Measurements from ENCODE around the gene STIMATE. TPM values are rescaled to one million over a fixed set of nuclear protein-coding genes. Genes with fewer than 3 reads are reported as not detected.

STIMATE gene
- total RNA-seq, 1 donor from 2014 or later, result 12.1 TPM

- FAIRE-seq, result no peak
These were observed 75.0 kb downstream of the STIMATE start for GRCh38 chr3:52822363-52822762.

DNA sequence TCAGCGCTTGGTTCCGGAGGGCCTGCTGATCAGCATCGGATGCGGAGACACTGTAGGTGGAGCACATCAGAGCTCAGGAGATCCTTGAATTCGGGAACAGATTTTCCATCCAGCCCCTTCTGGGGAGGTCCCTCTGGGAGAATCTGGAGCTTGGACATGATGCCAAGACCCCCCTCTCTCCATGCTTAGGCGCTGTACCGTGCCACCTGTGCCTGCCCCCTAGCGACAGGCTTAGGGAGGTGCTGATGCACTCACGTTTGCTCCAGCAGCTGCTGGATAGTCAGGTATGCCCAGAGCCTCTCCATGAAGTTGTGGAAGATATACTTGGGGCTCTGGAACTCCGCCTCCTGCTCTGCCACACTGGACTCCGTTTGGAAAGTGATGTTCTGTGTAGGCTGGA is 76.6 kb downstream of the STIMATE start:
- no peak overlapping the region for H3K27ac Mint-ChIP-seq (ENCODE audit: unreplicated experiment)
- H3K36me3 Mint-ChIP-seq (ENCODE audit: low read depth, unreplicated experiment), result peaks cover 2% of the 10 kb centered on the region
- Histone ChIP-seq H3K27ac (ENCODE audit: low read depth, low read length) (no peak overlapping the region), H3K79me2 (ENCODE audit: insufficient read depth, low read length) (no peaks in the 10 kb centered on the region), H3K27me3 (ENCODE audit: insufficient read depth, low read length) (no peaks in the 10 kb centered on the region), H3K4me2 (ENCODE audit: low read length) (no peak overlapping the region), H3K4me1 (ENCODE audit: insufficient read depth, low read length) (no peaks in the 10 kb centered on the region), H4K20me1 (ENCODE audit: insufficient read depth, low read length) (no peaks in the 10 kb centered on the region), H3K9me3 (ENCODE audit: insufficient read depth, low read depth, low read length) (no peaks in the 10 kb centered on the region), H2AFZ (ENCODE audit: low read depth, low read length) (no peak overlapping the region), H3K36me3 (ENCODE audit: insufficient read depth, low read length) (no peaks in the 10 kb centered on the region), H3K9ac (ENCODE audit: low read length) (no peak overlapping the region), H3K4me3 (ENCODE audit: insufficient read depth, low read depth, low read length) (no peak overlapping the region)
- DNase-seq (ENCODE audit: low read depth), result no peak
- peaks cover 4% of the 10 kb centered on the region for H3K4me1 Mint-ChIP-seq (ENCODE audit: low read depth, unreplicated experiment)
- TF ChIP-seq EZH2 (IDR thresholded peaks at IDR 0.05; ENCODE audit: insufficient read depth, low read length) (no peak), CTCF (IDR thresholded peaks at IDR 0.05; ENCODE audit: insufficient read depth, low read depth, low read length) (peak; percentile 36)
- peaks cover 15% of the 10 kb centered on the region for H3K27me3 Mint-ChIP-seq (ENCODE audit: low read depth, unreplicated experiment)
- H3K4me3 Mint-ChIP-seq (ENCODE audit: unreplicated experiment), result no peak overlapping the region
- FAIRE-seq, result no peak
- H3K9me3 Mint-ChIP-seq (ENCODE audit: unreplicated experiment), result peaks cover 3% of the 10 kb centered on the region

More at GRCh38 chr3:52822363-52822762, 75.0 kb downstream of the STIMATE start:
- H3K36me3 ChIP-seq (ENCODE audit: insufficient read depth, low read length), result no peaks in the 10 kb centered on the region
- H3K79me2 ChIP-seq (ENCODE audit: insufficient read depth, low read length), result no peaks in the 10 kb centered on the region
- H3K4me1 ChIP-seq (ENCODE audit: insufficient read depth, low read length), result no peaks in the 10 kb centered on the region
- no peak overlapping the region for H3K27ac Mint-ChIP-seq (ENCODE audit: unreplicated experiment)
- DNase-seq (ENCODE audit: low read depth), result no peak
- no peak overlapping the region for H3K9ac ChIP-seq (ENCODE audit: low read length)
- H3K9me3 ChIP-seq (ENCODE audit: insufficient read depth, low read depth, low read length), result no peaks in the 10 kb centered on the region
- H3K36me3 Mint-ChIP-seq (ENCODE audit: low read depth, unreplicated experiment), result peaks cover 2% of the 10 kb centered on the region
- no peak overlapping the region for H3K27ac ChIP-seq (ENCODE audit: low read depth, low read length)
- H3K4me3 Mint-ChIP-seq (ENCODE audit: unreplicated experiment), result no peak overlapping the region
- H2AFZ ChIP-seq (ENCODE audit: low read depth, low read length), result no peak overlapping the region
- TF ChIP-seq EZH2 (IDR thresholded peaks at IDR 0.05; ENCODE audit: insufficient read depth, low read length), result no peak
- no peak for TF ChIP-seq CTCF (IDR thresholded peaks at IDR 0.05; ENCODE audit: insufficient read depth, low read depth, low read length)
- H3K9me3 Mint-ChIP-seq (ENCODE audit: unreplicated experiment), result peaks cover 3% of the 10 kb centered on the region
- no peak overlapping the region for H3K4me3 ChIP-seq (ENCODE audit: insufficient read depth, low read depth, low read length)
- H3K4me1 Mint-ChIP-seq (ENCODE audit: low read depth, unreplicated experiment), result peaks cover 7% of the 10 kb centered on the region
- H4K20me1 ChIP-seq (ENCODE audit: insufficient read depth, low read length), result no peaks in the 10 kb centered on the region
- no peak overlapping the region for H3K4me2 ChIP-seq (ENCODE audit: low read length)
- peaks cover 9% of the 10 kb centered on the region for H3K27me3 Mint-ChIP-seq (ENCODE audit: low read depth, unreplicated experiment)
- no peaks in the 10 kb centered on the region for H3K27me3 ChIP-seq (ENCODE audit: insufficient read depth, low read length)

DNA sequence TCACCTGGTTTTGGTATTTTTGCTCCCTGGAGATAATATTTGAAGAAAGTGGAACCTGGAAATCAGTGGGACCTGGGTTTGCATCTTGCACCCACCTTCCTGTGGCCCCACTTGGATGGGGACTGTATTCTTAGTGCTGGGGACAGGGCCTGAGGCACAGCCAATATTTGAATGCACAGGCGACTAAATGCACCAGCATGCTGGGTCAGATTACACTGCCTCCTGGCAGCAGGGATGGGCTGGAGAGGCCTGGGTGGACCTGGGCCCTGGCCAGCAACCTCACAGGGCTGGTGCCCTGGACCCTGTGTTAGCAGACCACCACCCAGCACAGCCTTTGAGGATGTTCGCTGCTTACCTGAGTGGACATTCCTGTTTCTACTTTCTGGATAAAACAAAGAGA is 77.4 kb downstream of the STIMATE start:
- Histone ChIP-seq H3K9ac (ENCODE audit: low read length) (no peak overlapping the region), H3K9me3 (ENCODE audit: insufficient read depth, low read depth, low read length) (no peaks in the 10 kb centered on the region), H3K27me3 (ENCODE audit: insufficient read depth, low read length) (no peaks in the 10 kb centered on the region), H3K79me2 (ENCODE audit: insufficient read depth, low read length) (no peaks in the 10 kb centered on the region), H3K4me2 (ENCODE audit: low read length) (no peak overlapping the region), H3K27ac (ENCODE audit: low read depth, low read length) (no peak overlapping the region), H2AFZ (ENCODE audit: low read depth, low read length) (no peak overlapping the region), H3K4me1 (ENCODE audit: insufficient read depth, low read length) (no peaks in the 10 kb centered on the region), H4K20me1 (ENCODE audit: insufficient read depth, low read length) (no peaks in the 10 kb centered on the region), H3K36me3 (ENCODE audit: insufficient read depth, low read length) (no peaks in the 10 kb centered on the region), H3K4me3 (ENCODE audit: insufficient read depth, low read depth, low read length) (no peak overlapping the region)
- peaks cover 14% of the 10 kb centered on the region for H3K27me3 Mint-ChIP-seq (ENCODE audit: low read depth, unreplicated experiment)
- peaks cover under 1% of the 10 kb centered on the region for H3K36me3 Mint-ChIP-seq (ENCODE audit: low read depth, unreplicated experiment)
- H3K4me1 Mint-ChIP-seq (ENCODE audit: low read depth, unreplicated experiment), result peaks cover 4% of the 10 kb centered on the region
- H3K4me3 Mint-ChIP-seq (ENCODE audit: unreplicated experiment), result no peak overlapping the region
- no peak for FAIRE-seq
- no peak for DNase-seq (ENCODE audit: low read depth)
- peaks cover 2% of the 10 kb centered on the region for H3K9me3 Mint-ChIP-seq (ENCODE audit: unreplicated experiment)
- H3K27ac Mint-ChIP-seq (ENCODE audit: unreplicated experiment), result no peak overlapping the region
- no peak for TF ChIP-seq EZH2 (IDR thresholded peaks at IDR 0.05; ENCODE audit: insufficient read depth, low read length)
- TF ChIP-seq CTCF (IDR thresholded peaks at IDR 0.05; ENCODE audit: insufficient read depth, low read depth, low read length), result no peak
